Measurements from ENCODE around the gene EDNRA.

EDNRA gene

DNA sequence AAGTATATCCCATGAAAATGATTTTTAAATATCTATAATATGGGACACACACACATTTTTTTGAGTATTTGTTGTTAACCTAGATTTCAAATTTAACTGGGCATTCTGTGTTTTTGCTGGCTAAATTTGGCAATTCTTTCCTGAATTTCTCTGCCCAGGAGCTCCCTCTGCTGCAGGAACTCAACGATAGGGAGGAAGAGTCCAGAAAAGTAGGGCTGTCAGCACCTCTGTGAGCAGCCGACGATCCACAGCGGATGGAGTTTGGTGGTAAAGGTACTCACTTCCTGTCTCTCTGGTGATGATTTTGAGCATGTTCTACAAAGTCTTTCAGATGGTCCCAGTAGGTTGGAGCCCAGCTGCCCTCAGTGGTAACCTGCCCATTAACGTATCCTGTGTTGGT lies 113.2 kb downstream of the EDNRA start:
- no peak overlapping the region for H3K9ac ChIP-seq (ENCODE audit: low read depth, low read length)
- H3K36me3 ChIP-seq (ENCODE audit: insufficient read depth, low read length): no peaks in the 10 kb centered on the region
- no peak overlapping the region for H3K4me2 ChIP-seq (ENCODE audit: low read length)
- no peaks in the 10 kb centered on the region for H3K9me3 ChIP-seq (replicated peaks; ENCODE audit: low read length)
- no peak overlapping the region for H3K4me3 ChIP-seq (ENCODE audit: low read length)
- H3K4me1 ChIP-seq (ENCODE audit: control insufficient read depth, insufficient read depth, low read length): peaks cover 23% of the 10 kb centered on the region
- no peaks in the 10 kb centered on the region for H3K27me3 ChIP-seq (ENCODE audit: control insufficient read depth, insufficient read depth, low read length)
